OCI-LY7 (cell line): ENCODE results near the gene BZW2.

ENCODE experiments used
- EZH2phosphoT487 ChIP-seq: fragments of 200-600 bp; sonication (generic); IDR thresholded peaks from 2 replicates; pipeline ENCODE4 v1.6.1; 2018; ENCODE audit warnings: low read depth, borderline replicate concordance, mild to moderate bottlenecking, mixed run types, antibody characterized with exemption, low read length, moderate library complexity, mixed read lengths
- TF ChIP-seq, protein P1 (sequence below): fragments of 200-600 bp; sonication (generic); conservative IDR thresholded peaks from 2 replicates; pipeline ENCODE4 v1.5.1; 2014; ENCODE audit warnings: mild to moderate bottlenecking, antibody characterized with exemption, low read length, moderate library complexity, mixed read lengths

DNA sequence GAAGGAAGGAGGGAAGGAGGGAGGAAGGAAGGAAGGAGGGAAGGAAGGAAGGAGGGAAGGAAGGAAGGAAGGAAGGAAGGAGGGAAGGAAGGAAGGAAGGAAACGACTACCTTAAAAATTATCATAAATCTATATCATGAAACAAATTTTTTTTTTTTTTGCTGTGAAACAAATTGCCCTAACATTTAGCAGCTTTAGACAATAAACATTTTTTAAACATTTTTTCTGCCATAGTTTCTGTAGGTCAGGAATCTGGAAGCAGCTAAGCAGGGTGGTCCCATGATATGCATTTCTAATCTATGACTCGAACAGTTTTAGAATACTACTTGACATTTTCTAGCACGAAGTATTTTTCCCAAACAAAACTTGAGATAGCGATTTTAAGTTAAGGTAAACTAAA lies 64.7 kb downstream of the BZW2 start:
- TF ChIP-seq, protein P1, sequence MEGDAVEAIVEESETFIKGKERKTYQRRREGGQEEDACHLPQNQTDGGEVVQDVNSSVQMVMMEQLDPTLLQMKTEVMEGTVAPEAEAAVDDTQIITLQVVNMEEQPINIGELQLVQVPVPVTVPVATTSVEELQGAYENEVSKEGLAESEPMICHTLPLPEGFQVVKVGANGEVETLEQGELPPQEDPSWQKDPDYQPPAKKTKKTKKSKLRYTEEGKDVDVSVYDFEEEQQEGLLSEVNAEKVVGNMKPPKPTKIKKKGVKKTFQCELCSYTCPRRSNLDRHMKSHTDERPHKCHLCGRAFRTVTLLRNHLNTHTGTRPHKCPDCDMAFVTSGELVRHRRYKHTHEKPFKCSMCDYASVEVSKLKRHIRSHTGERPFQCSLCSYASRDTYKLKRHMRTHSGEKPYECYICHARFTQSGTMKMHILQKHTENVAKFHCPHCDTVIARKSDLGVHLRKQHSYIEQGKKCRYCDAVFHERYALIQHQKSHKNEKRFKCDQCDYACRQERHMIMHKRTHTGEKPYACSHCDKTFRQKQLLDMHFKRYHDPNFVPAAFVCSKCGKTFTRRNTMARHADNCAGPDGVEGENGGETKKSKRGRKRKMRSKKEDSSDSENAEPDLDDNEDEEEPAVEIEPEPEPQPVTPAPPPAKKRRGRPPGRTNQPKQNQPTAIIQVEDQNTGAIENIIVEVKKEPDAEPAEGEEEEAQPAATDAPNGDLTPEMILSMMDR: no peak
- no peak for TF ChIP-seq EZH2phosphoT487
